Measurements from ENCODE around the gene ZNF679.

DNA sequence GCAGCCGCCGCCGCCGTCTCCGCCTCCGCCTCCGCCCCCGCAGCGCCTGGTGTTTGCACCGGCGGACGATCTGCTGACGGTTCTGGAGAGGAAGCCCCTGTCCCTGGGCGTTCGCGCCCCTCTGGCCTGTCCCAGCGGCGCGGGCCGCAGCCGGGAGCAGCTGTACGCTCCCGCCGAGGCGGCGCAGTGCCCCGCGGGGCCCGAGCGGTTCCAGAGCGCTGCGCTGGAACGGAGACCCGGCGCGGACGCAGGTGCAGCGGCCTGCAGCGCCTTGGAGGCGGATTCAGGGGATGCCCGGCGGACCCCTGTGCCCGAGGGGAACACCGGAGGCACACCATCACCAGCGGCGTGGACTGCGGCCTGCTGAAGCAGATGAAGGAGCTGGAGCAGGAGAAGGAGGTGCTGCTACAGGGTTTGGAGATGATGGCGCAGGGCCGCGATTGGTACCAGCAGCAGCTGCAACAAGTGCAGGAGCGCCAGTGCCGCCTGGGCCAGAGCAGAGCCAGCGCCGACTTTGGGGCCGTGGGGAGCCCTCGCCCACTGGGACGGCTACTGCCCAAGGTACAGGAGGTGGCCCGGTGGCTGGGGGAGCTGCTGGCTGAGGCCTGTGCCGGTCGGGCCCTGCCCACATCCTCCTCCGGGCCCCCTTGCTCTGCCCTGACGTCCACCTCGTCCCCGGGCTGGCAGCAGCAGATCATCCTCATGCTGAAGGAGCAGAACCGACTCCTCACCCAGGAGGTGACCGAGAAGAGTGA lies 46.1 kb upstream of the ZNF679 start:
- TF ChIP-seq SUZ12 (IDR thresholded peaks at IDR 0.05; ENCODE audit: extremely low read depth, insufficient read depth, insufficient read length), result no peak
- TF ChIP-seq YY1 (IDR thresholded peaks at IDR 0.05; ENCODE audit: insufficient read depth, insufficient read length), result no peak

Measured in NT2/D1 (cell line).